Endothelial cell of hepatic sinusoid (primary cell): ENCODE data around the gene XPR1.

Experiments
- in situ Hi-C: cut with HindIII; loops from 2 replicates; pipeline ENCODE4 v1.10.0; 2017; ENCODE audit warnings: low sequenced_read_pairs

The XPR1 gene

GRCh38 chr1:180615493-180616290, 16.1 kb upstream of the XPR1 start:
- in situ Hi-C loops = no loop called here

DNA sequence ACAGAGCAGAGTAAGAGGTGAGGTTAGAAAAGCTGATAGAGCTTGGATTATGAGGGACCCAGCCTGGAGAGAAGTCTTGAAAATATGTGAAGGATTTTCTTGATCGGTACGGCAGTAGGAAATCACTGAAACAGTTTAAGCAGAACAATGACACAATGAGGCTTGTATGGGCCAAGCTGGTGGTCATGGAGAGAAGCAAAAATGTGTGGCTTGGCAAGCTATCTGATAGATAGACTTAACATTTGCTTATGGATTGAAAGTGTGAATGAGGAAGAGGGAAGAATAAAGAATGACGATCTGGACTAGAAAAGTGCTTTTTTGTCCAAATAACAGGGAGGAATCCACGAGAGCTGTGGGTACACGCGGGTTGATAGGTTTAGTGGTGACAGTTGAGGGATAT, 15.4 kb upstream of the XPR1 start:
- in situ Hi-C loops = no loop called here

GRCh38 chr1:180617774-180618395, 13.9 kb upstream of the XPR1 start:
- in situ Hi-C loops = no loop called here

DNA sequence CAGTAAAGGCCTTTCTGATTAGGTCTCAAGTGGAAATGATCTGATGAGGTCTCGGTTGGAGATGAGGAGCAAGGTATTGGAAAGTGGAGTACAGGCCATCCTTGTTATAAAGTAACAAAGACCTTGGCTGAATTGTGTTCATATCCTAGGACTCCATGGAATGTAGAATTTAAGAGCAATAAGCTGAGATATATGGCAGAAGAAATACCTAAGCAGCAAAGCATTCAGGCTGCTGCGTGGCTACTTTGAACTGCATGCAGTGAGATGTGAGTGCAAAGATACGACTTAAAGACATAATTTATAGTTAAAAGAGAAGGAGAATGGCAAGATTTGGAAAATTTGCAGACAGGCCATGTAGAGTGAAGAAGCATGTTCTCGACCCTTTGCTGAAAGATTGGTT, 11.2 kb upstream of the XPR1 start:
- in situ Hi-C loops = no loop called here

DNA sequence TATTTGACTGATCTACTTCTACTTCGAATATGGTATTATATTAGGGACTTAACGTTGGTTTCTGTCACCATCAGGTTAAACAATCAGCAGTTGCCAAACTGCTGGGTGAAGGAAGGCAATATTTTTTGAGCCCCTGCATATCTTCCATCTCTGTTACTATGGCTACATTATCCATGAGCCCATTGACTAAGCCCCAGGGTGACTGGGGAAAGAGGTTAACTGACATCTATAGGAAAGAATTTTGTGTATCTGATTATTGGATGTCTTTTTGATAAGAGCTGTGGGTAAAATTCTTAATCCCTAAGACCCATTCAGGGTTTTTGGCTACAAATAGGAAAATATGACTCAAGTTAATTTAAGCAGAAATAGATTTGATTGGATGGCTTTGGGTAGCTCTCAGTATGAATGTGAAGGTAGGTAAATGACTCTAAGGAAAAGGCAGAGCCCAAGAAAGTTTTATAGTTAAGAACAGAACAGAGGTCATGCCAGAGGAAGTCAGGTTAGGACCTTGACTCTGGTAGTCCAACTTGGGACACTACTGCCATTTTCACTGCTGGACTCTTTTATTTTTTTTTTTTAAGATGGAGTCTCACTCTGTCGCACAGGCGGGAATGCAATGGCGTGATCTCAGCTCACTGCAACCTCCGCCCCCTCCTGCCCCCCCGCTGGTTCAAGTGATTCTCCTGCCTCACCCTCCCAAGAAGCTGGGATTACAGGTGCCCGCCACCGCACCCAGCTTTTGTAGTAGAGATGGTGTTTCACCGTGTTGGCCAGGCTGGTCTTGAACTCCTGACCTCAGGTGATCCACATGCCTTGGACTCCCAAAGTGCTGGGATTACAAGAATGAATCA, 8.9 kb upstream of the XPR1 start:
- in situ Hi-C loops = no loop called here

- in situ Hi-C loops = no loop called here
These were observed 8.1 kb upstream of the XPR1 start for GRCh38 chr1:180623579-180624347.

GRCh38 chr1:180626711-180627110, 5.1 kb upstream of the XPR1 start:
- in situ Hi-C loops = no loop called here

DNA sequence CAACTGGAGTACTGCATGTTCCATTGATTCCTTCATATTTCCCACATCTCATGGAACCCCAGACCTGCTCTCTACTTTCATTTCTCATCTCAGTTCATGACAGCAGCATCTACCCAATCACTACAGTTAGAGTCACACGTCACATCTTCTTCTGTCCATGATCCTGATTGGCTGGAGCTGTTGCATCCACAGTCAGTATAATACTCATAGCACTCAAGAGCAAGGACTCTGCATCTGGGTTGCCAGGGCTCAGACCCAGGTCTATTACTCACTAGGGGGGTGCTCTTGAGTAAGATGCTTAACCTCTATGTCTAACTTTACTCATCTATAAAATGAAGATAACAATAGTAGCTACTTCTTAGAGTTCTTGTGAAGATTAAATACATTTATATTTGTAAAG, 4.4 kb upstream of the XPR1 start:
- in situ Hi-C loops = no loop called here

- in situ Hi-C loops = no loop called here
These were observed 3.2 kb upstream of the XPR1 start for GRCh38 chr1:180628646-180629045.

GRCh38 chr1:180630408-180631193, 1.2 kb upstream of the XPR1 start:
- in situ Hi-C loops = no loop called here

GRCh38 chr1:180631194-180631765, 542 bp upstream of the XPR1 start:
- in situ Hi-C loops = no loop called here

DNA sequence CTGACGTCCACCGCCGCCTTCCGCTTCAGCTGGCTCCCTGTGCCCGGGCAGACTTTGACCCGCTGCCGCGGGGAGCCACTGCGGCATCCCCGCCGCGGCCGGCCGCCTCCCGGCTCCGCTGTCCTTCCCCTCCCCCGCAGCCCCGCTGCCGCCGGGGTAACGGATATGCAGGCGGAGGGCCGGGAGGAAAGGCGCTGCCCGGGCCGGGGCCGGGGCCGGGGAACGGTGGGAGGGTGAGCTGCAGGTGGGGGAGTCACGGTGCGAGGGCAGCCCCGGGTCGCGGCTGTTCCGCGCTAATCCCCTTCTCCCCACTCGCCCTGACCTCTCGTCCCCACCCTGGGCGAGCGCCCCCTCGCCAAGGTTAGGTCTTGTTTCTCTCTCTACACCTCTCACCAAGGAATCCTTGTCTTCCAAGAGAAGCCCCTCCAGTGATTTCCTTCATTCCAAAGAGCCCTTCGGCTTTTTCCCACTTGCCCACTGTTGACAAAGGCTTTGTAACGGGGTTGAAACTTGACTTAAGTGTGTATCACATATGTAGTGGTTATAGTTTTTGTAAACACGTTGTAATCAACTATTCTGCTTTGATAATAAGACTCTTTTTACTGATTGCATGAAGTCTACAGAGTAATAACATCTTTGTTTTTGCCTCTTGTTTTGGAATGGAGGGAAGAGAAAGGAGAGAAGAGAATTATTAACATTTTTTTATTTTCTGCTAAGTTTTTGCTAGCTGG, 669 bp downstream of the XPR1 start:
- in situ Hi-C loops = no loop called here

- in situ Hi-C loops = no loop called here
These were observed 1.5 kb downstream of the XPR1 start for GRCh38 chr1:180633057-180634056.

- in situ Hi-C loops = no loop called here
These were observed 4.3 kb downstream of the XPR1 start for GRCh38 chr1:180636138-180636537.

- in situ Hi-C loops = no loop called here
These were observed 8.0 kb downstream of the XPR1 start for GRCh38 chr1:180639871-180640270.

GRCh38 chr1:180640531-180640949, 8.7 kb downstream of the XPR1 start:
- in situ Hi-C loops = no loop called here

DNA sequence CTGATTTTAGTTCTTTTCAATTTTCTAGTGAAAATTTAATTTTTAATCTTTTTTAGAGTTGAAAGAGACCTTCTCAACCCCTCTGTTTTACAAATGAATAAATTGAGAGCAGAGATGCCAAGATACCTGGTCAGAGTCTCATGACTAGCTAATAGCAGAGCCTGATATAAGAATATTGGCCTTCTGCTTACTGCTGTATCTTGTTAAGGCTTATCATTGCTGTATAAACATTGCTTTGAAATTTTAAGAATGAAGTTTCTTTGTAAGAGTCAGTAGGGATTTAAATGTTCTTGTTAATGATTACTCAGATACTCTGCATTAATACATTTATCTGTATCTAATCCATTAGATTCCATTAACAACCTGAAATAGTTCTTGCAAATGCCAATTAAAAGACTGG, 9.8 kb downstream of the XPR1 start:
- in situ Hi-C loops = no loop called here

- in situ Hi-C loops = no loop called here
These were observed 11.0 kb downstream of the XPR1 start for GRCh38 chr1:180642781-180643180.
